ENCODE measurements around the gene KCNQ4. TPM values are rescaled to one million over a fixed set of nuclear protein-coding genes. Genes with fewer than 3 reads are reported as not detected.

Gene KCNQ4
- total and polyA plus RNA-seq, 2 of the 8 experiments (the other 6 are each of a cell fraction or from before 2014, with no cell fraction given): 2.2 to 3.9 TPM

GRCh38 chr1:40806731-40807695 is 23.4 kb downstream of the KCNQ4 start (continued):
- TF ChIP-seq USF2 (IDR thresholded peaks at IDR 0.05; ENCODE audit: low read length): no peak
- no peak for TF ChIP-seq JUND (IDR thresholded peaks at IDR 0.05; ENCODE audit: low read length)
- no peak for TF ChIP-seq NANOG (IDR thresholded peaks at IDR 0.05; ENCODE audit: insufficient read depth, low read depth, low read length, poor library complexity, severe bottlenecking)
- TF ChIP-seq FOSL1 (IDR thresholded peaks at IDR 0.05; ENCODE audit: insufficient read depth, low read depth, low read length): no peak
